ENCODE data around the gene IFI16. TPM values are rescaled to one million over a fixed set of nuclear protein-coding genes. Genes with fewer than 3 reads are reported as not detected.
"Not testable (repeated sequence)": the region's sequence is repeated elsewhere in the genome, so short reads cannot be mapped to it uniquely, and the experiment has no call there.

Gene IFI16
- total RNA-seq, 1 donor from 2014 or later: 5.4 TPM

DNA sequence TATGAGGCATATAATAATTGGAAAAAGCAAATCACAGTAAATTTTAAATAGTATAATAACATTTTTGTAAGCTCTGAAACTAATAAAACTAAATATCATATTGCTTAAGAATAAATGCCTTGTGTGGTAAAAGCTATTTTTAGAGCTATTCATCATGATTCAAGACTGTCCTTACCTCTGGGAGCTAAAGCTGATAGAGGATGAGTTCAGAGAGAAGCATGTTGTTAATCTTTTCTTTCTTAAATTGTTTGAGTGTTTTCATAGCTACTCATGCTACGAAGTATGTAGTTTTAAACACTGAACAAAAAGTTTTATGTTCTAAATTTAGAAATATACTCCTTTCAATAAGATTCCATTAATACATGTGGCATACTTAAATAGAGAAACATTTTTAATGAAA lies 30.5 kb downstream of the IFI16 start:
- Histone ChIP-seq H3K79me2 (ENCODE audit: low read depth) (no peaks in the 10 kb centered on the region), H3K4me1 (no peaks in the 10 kb centered on the region), H4K20me1 (ENCODE audit: low read depth) (no peaks in the 10 kb centered on the region), H3K36me3 (no peaks in the 10 kb centered on the region), H3K9ac (no peak overlapping the region), H3K27ac (no peak overlapping the region), H3K4me3 (no peak overlapping the region), H3F3A (ENCODE audit: low read depth) (no peaks in the 10 kb centered on the region), H3K27me3 (no peaks in the 10 kb centered on the region), H3K4me2 (no peak overlapping the region), H2AFZ (replicated peaks) (no peak overlapping the region), H3K9me3 (ENCODE audit: low read depth) (no peaks in the 10 kb centered on the region)
- no peak overlapping the region for H3K4me3 Mint-ChIP-seq
- H3K9me3 Mint-ChIP-seq: no peaks in the 10 kb centered on the region
- TF ChIP-seq, protein P1, sequence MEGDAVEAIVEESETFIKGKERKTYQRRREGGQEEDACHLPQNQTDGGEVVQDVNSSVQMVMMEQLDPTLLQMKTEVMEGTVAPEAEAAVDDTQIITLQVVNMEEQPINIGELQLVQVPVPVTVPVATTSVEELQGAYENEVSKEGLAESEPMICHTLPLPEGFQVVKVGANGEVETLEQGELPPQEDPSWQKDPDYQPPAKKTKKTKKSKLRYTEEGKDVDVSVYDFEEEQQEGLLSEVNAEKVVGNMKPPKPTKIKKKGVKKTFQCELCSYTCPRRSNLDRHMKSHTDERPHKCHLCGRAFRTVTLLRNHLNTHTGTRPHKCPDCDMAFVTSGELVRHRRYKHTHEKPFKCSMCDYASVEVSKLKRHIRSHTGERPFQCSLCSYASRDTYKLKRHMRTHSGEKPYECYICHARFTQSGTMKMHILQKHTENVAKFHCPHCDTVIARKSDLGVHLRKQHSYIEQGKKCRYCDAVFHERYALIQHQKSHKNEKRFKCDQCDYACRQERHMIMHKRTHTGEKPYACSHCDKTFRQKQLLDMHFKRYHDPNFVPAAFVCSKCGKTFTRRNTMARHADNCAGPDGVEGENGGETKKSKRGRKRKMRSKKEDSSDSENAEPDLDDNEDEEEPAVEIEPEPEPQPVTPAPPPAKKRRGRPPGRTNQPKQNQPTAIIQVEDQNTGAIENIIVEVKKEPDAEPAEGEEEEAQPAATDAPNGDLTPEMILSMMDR (IDR thresholded peaks at IDR 0.05): no peak
- no peak for TF ChIP-seq EZH2phosphoT487 (IDR thresholded peaks at IDR 0.05)
- no peak for TF ChIP-seq EZH2 (IDR thresholded peaks at IDR 0.05)
- H3K4me1 Mint-ChIP-seq: no peaks in the 10 kb centered on the region
- no peaks in the 10 kb centered on the region for H3K36me3 Mint-ChIP-seq
- DNase-seq (ENCODE audit: low spot score): no peak
- no peaks in the 10 kb centered on the region for H3K27me3 Mint-ChIP-seq (ENCODE audit: insufficient read depth, low read depth)
- no peak overlapping the region for H3K27ac Mint-ChIP-seq

DNA sequence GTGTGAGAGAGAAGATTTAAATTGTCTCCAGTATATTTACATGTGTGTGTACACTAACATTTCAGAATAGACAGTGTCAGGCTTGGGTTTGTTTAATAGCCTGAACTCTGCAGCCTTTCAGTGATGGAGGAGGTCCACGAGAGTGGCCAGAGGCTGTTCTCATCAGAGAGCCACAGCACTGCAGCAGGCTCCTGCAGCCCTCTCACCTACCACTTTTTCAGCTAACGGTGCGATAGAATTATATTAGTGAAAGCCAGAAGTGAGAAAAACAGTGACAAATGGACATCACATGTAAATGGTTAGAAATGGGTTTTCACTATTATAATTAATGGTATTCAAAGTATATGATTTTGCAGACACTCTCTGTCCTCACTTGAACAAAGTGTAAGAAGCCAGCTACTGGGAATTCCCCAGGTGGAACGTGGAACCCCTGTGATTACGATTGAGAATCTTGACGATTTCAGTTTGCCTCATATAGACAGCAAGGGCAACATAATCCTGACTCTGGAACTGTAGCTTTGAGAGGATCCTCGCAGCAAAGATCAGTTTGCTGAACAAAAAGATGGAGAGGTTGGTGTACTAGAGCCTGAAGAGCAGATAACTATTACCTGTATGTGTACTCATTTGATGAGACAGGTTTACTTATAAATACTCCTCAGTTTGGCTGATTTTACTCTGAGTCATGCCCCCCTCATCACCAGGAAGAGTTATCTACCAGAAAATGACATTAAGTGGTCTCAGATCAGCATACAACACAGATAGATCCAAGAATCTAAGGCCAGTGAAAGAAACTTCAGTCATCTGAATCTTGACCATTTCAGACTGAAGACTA lies 31.4 kb downstream of the IFI16 start:
- H3K9ac ChIP-seq: no peak overlapping the region
- TF ChIP-seq EZH2phosphoT487 (IDR thresholded peaks at IDR 0.05) (no peak), EZH2 (IDR thresholded peaks at IDR 0.05) (no peak)
- TF ChIP-seq, protein P1 (IDR thresholded peaks at IDR 0.05): no peak
- no peak overlapping the region for H2AFZ ChIP-seq (replicated peaks)
- no peaks in the 10 kb centered on the region for H3K36me3 ChIP-seq
- no peaks in the 10 kb centered on the region for H3F3A ChIP-seq (ENCODE audit: low read depth)
- H3K79me2 ChIP-seq (ENCODE audit: low read depth): no peaks in the 10 kb centered on the region
- no peak for DNase-seq (ENCODE audit: low spot score)
- no peaks in the 10 kb centered on the region for H3K27me3 ChIP-seq
- no peaks in the 10 kb centered on the region for H3K36me3 Mint-ChIP-seq
- no peaks in the 10 kb centered on the region for H3K9me3 Mint-ChIP-seq
- H3K27ac ChIP-seq: no peak overlapping the region
- H3K4me3 Mint-ChIP-seq: no peak overlapping the region
- no peak overlapping the region for H3K4me3 ChIP-seq
- H3K4me1 Mint-ChIP-seq: no peaks in the 10 kb centered on the region
- no peaks in the 10 kb centered on the region for H3K4me1 ChIP-seq
- no peaks in the 10 kb centered on the region for H3K9me3 ChIP-seq (ENCODE audit: low read depth)
- no peak overlapping the region for H3K27ac Mint-ChIP-seq
- H3K27me3 Mint-ChIP-seq (ENCODE audit: insufficient read depth, low read depth): no peaks in the 10 kb centered on the region
- H3K4me2 ChIP-seq: no peak overlapping the region
- H4K20me1 ChIP-seq (ENCODE audit: low read depth): no peaks in the 10 kb centered on the region

DNA sequence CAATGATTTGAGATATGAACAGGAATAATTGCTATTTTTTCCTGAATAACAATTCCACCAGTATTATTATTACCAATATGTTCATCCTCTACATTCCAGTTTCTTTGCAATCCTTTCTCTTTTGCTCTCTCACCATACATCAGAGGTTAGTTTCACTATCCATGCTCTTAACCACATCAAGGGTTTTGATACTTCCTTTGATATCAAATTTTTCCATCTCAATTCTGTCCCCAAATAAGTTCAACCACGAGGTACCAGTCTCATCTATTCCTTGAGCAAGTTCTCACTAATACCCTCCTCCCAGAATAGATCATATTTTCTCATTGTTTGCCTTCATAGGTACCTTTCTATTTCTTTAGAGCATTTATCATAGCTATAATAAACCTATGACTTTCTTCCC lies 36.8 kb downstream of the IFI16 start:
- not testable (repeated sequence) for H3K36me3 ChIP-seq; H3K4me1 Mint-ChIP-seq; H3K4me1 ChIP-seq; H3K27ac ChIP-seq; H3K36me3 Mint-ChIP-seq; DNase-seq (ENCODE audit: low spot score); H3K9me3 ChIP-seq (ENCODE audit: low read depth); H4K20me1 ChIP-seq (ENCODE audit: low read depth); H3K79me2 ChIP-seq (ENCODE audit: low read depth); H3K9me3 Mint-ChIP-seq; H3K27me3 ChIP-seq; H3K9ac ChIP-seq; H3K4me3 ChIP-seq; H3K4me3 Mint-ChIP-seq; H3F3A ChIP-seq (ENCODE audit: low read depth); H3K4me2 ChIP-seq; H3K27ac Mint-ChIP-seq; H2AFZ ChIP-seq (replicated peaks); H3K27me3 Mint-ChIP-seq (ENCODE audit: insufficient read depth, low read depth)

DNA sequence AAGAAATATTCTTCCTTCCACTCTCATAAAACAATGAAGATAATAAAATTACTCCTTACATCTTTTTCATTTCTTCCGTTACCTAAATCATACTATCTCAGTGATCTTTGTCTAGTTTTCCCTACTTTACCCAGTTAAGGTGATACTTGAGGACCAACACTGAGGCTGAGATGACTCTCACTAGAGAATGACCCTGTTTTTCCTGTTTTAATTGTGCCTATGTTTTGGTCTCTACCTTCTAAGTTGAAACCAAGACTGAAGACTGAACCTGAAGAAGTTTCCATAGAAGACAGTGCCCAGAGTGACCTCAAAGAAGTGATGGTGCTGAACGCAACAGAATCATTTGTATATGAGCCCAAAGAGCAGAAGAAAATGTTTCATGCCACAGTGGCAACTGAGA lies 41.7 kb downstream of the IFI16 start:
- no peaks in the 10 kb centered on the region for H3F3A ChIP-seq (ENCODE audit: low read depth)
- no peak overlapping the region for H2AFZ ChIP-seq (replicated peaks)
- Mint-ChIP-seq H3K27me3 (ENCODE audit: insufficient read depth, low read depth) (peaks cover 9% of the 10 kb centered on the region), H3K4me1 (peaks cover 31% of the 10 kb centered on the region), H3K36me3 (no peaks in the 10 kb centered on the region), H3K9me3 (peaks cover 3% of the 10 kb centered on the region), H3K27ac (no peak overlapping the region), H3K4me3 (no peak overlapping the region)
- TF ChIP-seq EZH2phosphoT487 (IDR thresholded peaks at IDR 0.05): no peak
- no peak for TF ChIP-seq EZH2 (IDR thresholded peaks at IDR 0.05)
- TF ChIP-seq, protein P1 (IDR thresholded peaks at IDR 0.05): no peak
- no peak for DNase-seq (ENCODE audit: low spot score)
- H4K20me1 ChIP-seq (ENCODE audit: low read depth): no peaks in the 10 kb centered on the region
- H3K27ac ChIP-seq: no peak overlapping the region
- no peaks in the 10 kb centered on the region for H3K36me3 ChIP-seq
- peaks cover 9% of the 10 kb centered on the region for H3K4me1 ChIP-seq
- H3K79me2 ChIP-seq (ENCODE audit: low read depth): no peaks in the 10 kb centered on the region
- no peak overlapping the region for H3K9ac ChIP-seq
- H3K4me3 ChIP-seq: no peak overlapping the region
- no peaks in the 10 kb centered on the region for H3K27me3 ChIP-seq
- no peak overlapping the region for H3K4me2 ChIP-seq
- H3K9me3 ChIP-seq (ENCODE audit: low read depth): no peaks in the 10 kb centered on the region

Measured in neural progenitor cell (in vitro differentiated cells).